CD4-positive, alpha-beta T cell treated with Interferon gamma for 1 hour (primary cell): ENCODE results near the gene RILPL2.
"Not testable (repeated sequence)": the region's sequence is repeated elsewhere in the genome, so short reads cannot be mapped to it uniquely, and the experiment has no call there.

ENCODE experiments used
- DNase-seq: peaks from one replicate; pipeline ENCODE4 v3.0.0-alpha.2; 2020

The RILPL2 gene

GRCh38 chr12:123401753-123402683 is 34.5 kb downstream of the RILPL2 start:
- DNase-seq: no peak

GRCh38 chr12:123399255-123399617 is 37.2 kb downstream of the RILPL2 start:
- DNase-seq: no peak

- DNase-seq: no peak
These were observed 37.8 kb downstream of the RILPL2 start for GRCh38 chr12:123398550-123399254.

DNA sequence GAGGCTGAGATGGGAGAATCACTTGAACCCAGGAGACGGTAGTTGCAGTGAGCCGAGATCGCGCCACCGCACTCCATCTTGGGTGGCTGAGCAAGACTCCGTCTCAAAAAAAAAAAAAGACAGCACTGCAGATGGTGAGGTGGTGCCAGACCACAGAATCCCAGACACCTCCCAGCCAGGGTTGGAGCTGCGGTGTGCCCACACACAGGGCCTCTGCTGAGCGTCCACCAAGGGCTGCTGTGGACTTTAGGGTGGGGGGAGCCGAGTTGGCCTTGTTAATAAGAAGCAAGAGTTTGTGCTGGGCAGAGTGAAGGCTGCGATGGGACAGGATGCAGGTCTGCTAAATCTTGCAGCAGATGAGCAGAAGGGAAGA is 38.3 kb downstream of the RILPL2 start:
- DNase-seq: no peak

GRCh38 chr12:123397400-123397799 is 39.1 kb downstream of the RILPL2 start:
- DNase-seq: no peak

DNA sequence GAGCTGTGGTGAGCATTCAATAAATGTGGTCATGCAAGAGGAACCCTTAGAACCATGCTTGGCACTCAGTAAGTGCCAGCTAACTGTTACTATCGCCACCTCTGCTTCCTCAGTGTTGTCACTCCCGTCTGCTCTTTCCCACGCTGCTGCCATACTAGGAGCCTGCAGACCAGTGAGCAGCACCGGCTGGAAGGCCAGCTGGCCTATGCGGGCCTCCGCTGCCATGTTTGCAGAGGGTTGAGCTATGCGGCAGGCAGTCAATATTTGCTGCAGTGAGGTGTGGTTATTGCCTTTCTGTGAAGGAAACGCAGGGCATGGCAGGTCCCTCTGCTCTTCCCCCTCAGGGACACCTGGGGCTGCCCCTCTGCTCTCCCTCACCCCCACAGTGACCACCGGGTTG is 39.5 kb downstream of the RILPL2 start:
- DNase-seq: no peak

- DNase-seq: no peak
These were observed 39.9 kb downstream of the RILPL2 start for GRCh38 chr12:123396543-123396942.

- no peak for DNase-seq
These were observed 41.2 kb downstream of the RILPL2 start for GRCh38 chr12:123395236-123395635.

GRCh38 chr12:123393747-123394146 is 42.7 kb downstream of the RILPL2 start:
- no peak for DNase-seq

GRCh38 chr12:123391546-123392343 is 44.7 kb downstream of the RILPL2 start:
- DNase-seq: no peak

DNA sequence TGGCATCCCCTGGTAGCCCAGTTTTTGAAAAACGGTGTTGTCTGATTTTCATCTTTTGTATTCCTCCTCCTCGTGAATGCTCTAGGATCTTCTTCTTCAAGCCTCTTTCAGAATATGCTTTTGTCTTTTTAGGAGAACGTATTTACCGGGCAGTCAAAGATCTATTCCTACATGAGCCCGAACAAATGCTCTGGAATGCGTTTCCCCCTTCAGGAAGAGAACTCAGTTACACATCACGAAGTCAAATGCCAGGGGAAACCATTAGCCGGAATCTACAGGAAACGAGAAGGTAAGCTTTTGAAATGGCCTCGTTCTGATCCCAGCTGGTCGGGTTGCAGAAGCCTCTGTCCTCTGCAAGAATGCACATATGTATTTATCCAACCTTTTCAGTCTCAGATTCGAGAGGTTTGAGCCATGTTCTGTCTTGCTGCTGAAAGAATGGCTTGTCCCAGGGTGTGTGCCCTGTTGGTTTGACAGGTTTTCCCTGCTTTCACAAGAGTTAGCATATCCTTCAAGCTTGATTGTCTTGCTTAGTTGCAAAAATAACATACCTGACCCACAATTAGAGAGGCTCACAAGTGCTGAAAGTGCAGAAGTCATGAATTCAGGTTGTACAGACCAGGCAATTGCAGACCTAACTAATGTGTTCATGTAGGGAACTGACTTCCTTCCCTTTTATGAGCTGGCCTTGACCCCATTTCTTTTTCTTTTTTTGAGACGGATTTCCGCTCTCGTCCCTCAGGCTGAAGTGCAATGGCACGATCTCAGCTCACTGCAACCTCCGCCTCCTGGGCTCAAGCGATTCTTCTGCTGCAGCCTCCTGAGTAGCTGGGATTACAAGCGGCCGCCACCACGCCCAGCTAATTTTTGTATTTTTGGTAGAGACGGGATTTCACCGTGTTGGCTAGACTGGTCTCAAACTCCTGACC is 45.7 kb downstream of the RILPL2 start:
- DNase-seq: no peak

- DNase-seq: no peak
These were observed 46.7 kb downstream of the RILPL2 start for GRCh38 chr12:123389560-123390351.

- no peak for DNase-seq
These were observed 47.4 kb downstream of the RILPL2 start for GRCh38 chr12:123388951-123389559.

DNA sequence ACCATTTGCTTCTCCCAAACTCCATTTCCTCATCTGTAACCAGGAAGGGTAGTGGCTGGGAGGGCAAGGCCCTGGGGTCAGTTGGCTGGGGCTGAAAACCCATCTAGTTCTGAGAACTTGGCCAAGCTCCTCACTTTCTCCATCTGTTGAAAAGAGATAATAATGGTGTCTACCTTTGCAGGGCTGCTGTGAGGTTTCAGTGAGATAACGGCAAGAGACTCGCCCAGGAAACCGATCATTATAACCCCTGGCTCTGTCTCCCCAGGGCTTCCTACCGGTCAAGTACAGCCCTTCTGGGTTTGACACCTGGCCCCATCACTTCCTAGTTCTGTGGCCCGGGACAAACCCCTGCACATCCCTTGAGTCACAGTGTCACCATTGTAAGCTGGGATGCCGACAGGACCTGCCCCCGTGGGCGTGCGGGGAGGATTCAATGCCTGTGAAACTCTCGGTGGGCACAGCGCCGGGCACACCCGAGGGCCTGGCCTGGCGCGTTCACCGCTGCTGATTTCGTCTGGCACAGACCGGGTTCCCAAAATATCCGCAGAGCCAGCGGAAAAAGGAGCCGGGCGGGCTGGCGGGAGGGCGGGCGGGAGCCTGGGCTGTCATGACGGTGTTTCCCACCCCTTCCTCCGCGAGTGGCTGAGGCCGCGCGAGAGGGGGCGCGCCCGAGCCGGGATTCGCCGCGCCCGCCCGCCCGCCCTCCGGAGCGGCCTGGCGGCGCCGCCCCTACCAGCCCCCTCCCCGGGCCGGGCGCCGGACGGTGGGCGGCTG is 48.1 kb downstream of the RILPL2 start:
- DNase-seq: peak; percentile 62

- DNase-seq: no peak
These were observed 48.8 kb downstream of the RILPL2 start for GRCh38 chr12:123387508-123388176.

GRCh38 chr12:123385536-123385935 is 50.9 kb downstream of the RILPL2 start:
- DNase-seq: not testable (repeated sequence)

- no peak for DNase-seq
These were observed 51.5 kb downstream of the RILPL2 start for GRCh38 chr12:123384994-123385376.

- no peak for DNase-seq
These were observed 52.0 kb downstream of the RILPL2 start for GRCh38 chr12:123384318-123384993.

GRCh38 chr12:123382684-123383083 is 53.8 kb downstream of the RILPL2 start:
- DNase-seq: no peak
